Measurements from ENCODE around the gene SHANK1.
A peak's percentile ranks its signal among the peaks of the same experiment; 100 is the strongest.

SHANK1 gene

DNA sequence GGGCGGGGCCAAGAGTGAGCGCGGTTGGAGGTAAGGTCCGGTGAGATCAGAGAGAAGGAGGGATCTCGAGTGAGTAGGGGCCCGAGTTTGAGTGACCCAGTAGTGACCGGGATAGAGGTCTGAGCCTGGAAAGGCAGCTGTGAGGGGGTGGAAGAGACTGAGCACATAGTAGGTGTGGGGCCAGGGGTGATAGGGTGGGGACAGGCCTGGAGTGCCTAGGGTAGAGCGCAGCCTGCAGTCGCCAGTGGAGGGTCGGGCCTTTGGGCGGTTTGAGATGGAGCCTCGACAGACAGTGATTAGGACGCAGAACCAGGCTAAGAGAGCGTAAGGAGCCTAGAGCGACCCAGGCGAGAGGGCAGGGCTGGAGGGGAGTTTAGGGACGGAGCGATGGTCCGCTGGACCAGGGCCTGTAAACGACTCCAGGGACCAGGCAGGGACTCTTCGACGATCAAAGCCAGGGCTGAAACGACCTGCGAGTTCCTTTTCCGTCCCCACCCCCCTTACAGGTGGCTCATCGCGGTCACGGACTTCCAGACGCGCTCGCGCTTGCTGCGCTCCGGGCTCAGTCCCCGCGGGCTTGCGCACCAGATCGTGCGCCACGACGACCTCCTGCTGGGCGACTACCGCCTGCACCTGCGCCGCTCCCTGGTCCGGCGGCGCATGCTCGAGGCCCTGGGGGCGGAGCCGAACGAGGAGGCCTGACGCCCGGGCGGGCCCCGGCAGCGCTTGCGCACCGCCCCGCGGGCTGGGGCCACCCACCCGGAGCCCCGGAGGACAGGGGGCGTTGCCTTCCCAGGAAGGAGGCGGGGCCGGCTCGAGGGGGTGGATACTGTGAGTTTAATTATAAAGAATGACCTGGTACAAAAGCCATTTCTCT lies 60.9 kb downstream of the SHANK1 start:
- peak; percentile 89 for DNase-seq

DNA sequence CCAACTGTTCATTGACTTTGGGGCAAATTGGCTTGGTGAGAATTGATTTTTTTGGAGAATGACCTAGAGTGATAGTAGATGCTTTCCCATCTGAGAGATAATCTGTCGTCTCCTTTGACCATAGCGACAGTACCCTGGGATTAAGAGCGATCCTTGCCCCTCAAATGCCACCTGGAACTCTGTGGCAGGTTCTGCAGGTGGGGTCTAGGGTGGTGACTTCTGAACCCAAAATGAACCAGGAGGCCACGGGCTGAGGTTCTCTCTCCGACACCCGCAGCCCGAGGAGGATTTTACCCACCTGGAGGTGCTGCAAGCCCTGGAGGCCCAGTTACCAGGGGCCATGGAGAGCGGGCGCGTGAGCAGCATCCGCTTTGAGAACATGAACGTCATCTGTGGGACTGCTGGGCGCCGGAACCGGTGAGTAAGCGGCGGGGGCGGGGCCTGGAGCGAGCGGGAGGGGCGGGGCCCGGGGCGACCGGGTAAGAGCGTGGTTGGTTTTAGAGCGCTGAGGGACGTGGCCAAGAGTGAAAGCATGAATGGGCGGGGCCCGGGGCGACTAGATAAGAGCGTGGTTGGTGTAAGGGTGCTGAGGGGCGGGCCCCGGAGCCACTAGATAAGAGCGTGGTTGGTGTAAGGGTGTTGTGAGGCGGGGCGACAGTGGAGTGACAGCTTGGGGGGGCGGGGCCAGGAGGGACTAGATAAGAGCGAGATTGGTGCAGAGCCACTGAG lies 61.7 kb downstream of the SHANK1 start:
- peak; percentile 100 for DNase-seq

DNA sequence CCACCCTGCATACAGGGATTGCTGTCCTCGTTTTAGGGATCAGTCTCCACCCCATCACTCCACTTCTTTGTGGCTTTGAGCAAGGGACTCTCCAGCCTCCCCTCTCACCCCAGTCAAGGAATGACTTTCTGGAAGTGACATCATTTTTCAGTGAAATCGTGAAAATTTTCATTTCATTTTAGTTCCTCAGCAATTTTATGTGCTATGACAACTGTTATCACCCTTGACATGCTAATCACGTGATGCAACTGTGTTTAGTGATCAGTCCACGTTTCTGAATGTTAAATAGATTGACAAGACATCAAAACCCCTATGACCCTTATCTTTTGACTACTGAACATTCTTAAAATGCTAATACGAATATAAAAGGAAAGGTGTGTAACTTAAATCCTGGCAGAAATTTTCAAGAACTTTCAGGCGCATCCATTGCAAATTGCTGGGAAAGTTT lies 62.4 kb downstream of the SHANK1 start:
- no peak for DNase-seq

DNA sequence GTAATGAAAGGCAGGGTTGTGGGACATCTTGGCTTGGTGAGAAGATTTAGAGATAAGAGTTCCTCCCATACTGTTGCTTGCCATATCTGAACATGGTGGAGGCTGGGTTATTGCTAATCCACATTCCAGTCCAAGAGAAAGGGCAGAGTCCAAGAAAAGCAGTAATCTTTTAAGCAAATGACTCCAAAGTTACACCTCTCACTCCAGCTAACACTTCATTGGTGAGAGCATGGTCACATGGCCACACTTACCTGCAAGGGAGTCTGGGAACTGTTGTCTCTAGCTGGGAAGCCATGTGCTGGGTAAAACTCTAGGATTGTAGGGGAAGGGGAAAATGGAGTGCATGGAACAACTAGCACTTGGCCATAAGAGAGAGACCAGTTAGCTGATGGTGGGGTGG lies 64.7 kb downstream of the SHANK1 start:
- DNase-seq = no peak

DNA sequence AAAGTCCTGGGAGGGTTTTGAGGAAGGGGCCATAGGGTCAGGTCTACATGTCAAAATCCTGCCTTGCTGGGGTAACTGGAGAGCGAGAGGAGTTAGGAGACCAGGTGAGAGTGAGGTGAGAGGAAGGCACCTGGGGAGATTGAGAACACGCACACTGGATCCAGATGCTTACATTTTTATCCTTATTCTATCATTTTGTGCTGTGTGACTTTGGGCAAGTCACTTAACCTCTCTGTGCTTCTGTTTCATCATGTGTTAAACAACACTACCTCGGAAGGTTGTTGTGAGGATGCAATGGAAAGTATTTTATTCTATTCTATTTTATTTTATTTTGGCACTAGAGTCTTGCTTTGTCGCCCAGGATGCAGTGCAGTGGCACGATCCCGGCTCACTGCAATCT lies 66.9 kb downstream of the SHANK1 start:
- DNase-seq = no peak

DNA sequence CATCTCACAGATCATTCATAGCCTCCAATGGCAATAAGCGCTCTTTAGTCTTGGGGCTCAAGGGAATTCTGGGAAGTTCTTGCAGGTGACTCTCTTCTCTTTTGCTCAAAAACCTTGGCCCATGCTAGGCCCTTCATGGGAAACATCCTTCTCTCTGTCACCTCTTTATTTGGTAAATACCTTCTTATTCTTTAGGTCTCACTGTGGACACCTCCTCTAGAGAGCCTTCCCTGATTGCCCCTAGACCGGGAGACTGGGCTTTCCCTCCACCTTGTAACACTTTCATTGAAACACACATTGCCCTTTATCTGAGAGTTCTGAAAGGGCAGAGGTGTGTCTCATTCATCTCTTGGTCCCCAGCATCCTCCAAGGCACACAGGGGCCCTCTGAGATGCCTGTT lies 68.4 kb downstream of the SHANK1 start:
- no peak for DNase-seq

DNA sequence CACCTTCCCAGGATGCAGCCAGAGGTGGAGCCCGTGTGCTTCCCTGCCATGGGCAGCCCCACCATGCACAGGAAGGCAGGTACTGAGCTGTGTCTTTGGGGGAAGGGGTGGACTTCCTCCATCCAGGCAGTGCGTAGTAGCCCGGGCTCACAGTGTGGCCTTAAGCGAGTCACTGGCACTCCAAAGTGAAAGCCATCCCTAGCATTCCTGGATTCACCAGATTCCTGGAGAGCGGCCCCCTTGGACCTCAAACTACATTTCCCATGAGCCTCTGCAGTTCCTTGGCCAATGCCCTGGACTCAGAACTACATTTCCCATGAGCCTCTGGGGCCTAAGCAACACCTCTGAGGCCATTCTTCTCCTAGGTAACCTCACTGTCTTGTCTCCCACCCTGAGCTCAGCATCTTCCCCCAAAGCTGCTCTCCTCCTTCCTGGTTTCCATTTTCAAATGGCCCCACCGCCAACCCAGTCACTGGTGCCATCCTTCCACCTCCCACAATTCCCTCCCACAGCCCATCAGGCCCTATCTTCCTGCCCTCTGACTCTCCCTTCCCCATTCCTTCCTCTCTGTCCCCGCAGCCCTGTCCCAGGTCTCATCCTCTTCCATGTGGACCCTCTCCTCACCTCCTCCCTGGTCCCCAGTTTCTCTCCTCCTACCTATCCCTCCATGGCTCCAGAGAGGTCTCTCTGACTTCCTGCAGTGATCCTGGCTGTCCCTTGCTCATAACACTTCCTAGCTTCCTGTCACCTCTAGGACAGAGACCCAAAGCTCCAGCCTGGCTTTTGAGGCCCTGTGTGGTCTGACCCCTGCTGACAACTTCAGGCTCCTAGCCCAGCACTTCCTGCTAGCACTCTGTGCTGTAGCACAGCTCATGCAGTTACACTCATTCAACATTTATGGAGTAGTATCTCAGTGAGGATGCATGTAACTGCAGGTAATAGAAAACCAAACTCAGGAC lies 69.9 kb downstream of the SHANK1 start, which contains the start of gene C19orf81:
TSS of gene C19orf81 (plus strand) at position 13 of the 959 bp plus-strand sequence. CDS start at position 13, 0 bp downstream.
- DNase-seq = peak; percentile 41

DNA sequence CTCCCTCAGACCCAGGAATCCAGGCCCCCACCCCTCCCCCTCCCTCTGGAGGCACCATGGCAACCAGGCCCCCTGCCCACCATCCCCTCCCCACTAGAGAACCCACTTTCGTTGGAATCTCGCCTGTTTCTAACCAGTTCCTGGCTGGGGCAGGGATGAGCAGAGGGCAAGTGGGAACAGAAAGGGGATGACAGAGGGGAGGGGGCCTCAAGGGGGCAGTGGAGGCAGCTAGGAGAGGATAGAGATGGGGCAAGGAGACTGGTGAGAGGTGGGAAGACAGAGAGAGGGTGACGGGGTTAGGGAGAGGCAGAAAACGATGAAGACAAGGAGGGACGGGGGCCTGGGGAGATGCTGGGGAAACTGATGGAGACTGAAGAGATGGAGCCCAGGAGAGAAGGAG lies 70.9 kb downstream of the SHANK1 start:
- DNase-seq = no peak

DNA sequence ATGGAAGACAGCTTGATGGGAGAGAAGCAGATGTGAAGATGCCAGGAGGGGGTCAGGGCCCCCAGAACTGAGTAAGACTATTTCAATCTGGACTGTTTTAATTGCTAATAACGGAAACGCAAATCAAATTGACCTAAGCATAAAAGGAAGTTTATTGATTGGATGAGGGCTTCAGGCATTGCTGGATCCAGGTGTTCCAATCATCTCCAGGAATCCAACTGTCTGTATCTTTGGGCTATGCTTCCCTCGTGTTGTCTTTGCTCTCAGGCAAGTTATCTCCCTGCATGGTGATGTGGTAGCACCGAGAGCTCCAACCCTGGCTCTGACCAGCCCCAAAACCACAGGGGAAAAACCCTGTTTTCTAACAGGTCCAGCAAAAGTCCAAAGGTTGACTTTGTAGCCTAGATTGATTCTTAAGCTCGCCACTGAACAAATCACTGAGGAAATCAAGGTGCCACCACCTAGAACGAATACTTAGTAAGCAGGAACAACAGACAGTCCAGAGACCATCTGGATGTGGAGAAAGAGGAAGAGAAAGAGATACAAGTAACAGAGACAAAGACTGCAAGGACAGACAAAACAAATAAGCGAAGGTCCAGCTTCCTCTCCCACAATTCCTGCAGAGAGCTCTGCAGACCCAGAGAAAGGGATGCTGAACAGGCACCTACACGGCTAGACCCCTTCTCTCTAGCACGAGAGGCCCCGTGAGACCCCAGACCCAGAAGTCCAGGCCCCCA lies 71.6 kb downstream of the SHANK1 start:
- DNase-seq = no peak

DNA sequence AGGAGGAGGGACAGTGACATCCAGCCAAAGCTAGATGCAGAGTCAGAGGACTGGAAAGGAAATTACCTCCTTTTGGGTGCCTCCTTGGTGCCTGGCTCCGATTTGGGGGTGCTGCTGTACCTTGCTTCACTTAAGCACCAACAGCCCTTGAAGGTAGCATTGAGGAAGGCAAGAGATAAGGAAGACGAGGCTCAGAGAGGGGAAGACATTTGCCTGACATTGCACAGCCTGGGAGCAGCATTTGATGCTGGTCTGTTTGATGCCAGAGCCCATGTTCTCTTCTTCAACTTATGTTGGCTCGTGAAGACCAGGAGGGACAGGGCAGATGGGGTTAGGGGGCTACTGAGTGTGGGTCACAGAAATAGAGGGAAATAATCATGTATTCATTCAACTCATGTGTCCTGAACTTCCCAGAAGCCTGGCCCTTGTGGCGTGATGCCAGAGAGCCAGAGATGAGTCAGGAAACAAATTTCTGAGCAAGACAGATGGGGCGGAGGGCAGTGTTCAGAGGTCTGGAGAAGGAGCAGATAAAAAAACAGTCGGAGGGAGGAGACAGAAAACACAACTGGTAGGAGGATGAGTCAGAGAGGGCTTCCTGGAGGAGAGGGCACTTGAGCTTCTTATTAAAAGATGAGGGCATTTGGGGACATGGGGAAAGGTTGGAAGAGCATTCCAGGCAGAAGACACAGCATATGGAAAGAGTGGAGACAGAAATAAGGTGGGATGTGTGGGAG lies 73.4 kb downstream of the SHANK1 start:
- DNase-seq = peak; percentile 10

DNA sequence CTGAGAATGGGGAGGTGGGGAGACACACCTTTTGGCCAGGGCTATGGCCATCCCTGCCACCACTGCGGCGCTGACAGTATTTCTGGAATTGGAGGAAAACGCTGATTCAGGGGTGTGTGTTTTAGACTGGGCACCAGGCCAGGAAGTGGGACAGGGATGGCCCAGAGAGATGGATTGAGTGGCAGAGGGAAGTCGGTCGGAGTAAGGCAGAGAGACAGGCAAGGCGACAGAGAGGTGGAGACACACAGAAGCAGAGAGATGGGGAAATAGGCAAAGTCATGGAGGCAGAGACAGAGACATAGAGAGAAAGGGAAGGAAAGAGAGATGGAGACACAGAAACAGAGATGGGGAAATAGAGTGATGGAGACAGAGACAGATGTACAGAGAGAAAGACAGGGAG lies 74.5 kb downstream of the SHANK1 start:
- no peak for DNase-seq

DNA sequence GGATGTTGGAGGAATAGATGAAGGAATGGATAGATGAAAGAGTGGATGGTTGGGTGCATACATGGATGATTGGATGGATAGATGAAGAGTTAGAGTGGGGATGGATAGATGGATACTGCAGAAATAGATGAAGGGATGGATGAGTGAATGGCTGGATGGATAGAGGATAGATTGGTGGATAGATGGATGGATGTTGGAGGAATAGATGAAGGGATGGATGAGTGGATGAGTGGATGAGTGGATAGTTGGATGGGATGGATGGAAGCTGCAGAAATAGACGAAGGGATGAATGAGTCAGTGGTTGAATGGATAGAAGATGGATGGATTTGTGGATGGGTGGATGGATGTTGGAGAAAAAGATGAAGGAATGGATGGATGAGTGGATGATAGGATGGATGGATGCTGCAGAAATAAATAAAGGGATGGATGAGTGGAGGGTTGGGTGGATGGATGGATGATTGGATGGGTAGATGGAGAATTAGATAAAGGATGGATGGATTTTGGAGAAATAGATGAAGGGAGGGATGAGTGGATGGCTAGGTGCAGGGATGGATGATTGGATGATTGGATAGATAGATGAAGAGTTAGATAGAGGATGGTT lies 75.2 kb downstream of the SHANK1 start:
- DNase-seq = no peak

DNA sequence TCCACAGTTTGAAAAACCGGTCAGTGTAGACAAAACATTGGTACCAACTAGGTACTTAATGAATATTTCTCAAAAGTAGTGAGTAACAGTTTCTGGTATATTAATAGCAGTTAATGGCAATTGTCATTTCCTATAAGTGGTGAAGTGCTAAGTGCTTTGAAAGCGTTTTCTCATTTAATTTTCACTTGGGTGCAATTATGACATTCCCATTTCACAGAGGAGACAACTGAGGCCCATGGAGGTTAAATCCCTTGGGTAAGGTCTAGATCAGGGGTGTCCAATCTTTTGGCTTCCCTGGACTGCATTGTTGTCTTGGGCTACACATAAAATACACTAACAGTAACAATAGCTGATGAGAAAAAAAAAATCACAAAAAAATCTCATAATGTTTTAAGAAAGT lies 79.2 kb downstream of the SHANK1 start:
- DNase-seq = no peak

DNA sequence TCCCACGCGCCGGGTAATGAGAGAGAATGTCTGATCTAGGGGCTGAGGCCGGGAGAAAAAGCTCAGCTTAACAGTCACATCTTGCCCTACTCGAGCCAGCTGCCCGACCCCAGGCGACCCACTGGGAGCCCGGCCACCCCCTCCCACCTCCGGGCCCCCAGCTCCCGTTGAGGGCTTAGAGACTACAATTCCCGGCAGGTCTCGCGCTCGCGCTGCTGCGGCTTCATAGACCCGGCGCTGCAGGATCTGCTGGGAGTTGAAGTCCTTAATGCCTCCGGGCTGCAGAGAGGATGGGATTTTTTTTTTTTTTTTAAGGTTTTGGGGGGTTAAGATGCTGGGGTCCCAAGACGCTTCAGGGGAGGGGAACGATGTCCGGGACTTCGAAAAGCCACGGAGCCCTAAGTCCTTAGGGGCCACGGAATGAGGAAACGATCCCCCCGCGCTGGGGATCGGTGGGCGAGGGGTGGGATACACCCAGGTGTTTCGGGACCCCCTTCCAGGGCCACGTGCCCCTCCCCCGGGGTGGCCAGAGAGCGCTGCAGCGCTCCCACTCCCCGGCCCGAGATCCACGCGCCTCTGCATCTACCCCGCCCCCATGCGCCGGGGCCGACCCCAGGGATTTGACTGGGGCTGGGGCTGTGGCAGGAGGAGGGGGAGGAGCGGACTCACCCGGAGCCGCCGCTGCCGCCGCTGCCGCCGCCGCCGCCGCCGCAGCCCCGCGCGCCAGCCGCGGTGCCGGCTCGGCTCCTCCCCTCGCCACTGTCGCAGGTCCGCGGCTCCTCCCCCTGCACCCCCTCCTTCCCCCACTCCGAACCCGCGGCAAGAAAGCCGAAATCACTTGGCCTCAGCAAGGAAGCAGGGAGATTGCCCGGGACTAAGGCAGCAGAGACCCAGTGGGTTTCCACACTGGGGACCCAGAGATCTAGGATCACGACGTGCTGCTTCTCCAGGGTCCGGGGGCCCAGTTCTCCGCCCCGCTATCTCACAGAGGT lies 80.2 kb downstream of the SHANK1 start, which contains the start of gene SYT3:
TSS of gene SYT3 (minus strand) at position 761 of the 992 bp plus-strand sequence. CDS start 2,470 bp downstream, outside the sequence.
- peak; percentile 72 for DNase-seq

DNA sequence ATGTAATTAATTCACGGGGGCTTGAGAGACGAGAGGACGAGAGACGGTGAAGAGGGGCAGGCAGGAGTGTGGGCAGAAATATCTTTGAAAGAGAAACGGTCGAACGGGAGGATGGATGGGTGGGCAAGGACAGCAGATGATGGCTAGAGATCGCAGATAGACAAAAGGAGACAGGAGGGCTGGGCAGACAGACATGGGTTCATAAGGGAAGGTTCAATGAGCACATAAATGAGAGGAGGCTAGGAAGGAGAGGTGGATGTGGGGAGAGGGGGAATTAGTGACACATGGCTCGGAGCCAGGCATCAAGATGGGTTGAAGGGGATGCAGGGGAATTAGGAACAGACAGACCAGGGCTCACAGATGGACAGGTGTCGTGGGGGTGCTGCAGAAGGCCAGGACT lies 81.0 kb downstream of the SHANK1 start:
- DNase-seq = no peak

DNA sequence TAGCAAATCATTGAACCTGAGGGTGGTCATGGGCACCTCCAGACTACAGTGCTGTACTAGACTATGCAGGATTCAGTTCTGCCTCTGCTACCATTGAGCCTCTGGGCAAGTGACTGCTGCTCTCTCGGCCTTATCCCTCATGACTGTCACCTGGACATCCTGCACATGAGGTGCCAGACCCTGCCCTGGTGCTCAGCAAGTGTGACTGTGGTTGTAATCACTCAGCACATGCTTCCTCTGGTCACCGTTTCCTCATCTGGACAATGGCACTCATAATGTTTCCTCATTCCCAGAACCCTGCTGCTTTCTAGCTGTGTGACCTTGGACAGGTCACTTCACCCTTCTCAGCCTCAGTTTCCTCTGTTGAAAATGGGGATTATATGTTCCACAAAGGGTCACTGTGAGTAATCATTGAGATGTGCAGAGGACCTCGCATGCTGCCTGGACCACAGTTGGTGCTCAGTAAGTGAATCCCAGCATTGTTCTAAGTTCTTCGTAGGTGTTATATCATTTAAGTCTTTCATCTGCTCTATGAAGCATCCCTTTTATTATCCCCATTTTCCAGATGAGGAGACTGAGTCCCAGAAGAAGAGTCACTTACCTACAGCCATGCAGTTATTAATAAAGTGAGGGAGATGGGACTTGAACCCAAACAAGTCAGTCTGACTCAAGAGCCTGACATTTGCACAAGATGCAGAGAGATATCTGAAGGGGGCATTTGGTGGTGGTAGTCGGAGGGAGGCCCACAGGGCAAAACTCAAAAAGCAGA lies 83.1 kb downstream of the SHANK1 start:
- no peak for DNase-seq

DNA sequence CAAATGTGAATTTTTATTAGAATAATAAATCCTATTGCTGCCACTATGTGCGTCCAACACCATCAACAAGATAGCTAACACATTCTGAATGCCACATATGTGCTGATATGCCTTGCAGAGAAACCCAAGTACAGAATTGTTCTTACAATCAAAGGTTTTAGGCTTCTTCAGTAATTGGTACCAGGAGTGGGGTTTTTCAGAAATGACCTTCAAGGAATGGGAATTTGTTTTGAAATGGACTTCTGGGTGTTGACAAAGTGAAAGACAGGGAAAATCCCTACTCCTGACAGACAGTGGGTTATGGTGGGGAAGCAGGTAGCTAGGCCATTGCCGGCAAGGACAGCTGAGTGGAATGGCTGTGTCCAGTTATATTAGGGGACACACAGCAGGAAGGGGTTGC lies 85.6 kb downstream of the SHANK1 start:
- no peak for DNase-seq

DNA sequence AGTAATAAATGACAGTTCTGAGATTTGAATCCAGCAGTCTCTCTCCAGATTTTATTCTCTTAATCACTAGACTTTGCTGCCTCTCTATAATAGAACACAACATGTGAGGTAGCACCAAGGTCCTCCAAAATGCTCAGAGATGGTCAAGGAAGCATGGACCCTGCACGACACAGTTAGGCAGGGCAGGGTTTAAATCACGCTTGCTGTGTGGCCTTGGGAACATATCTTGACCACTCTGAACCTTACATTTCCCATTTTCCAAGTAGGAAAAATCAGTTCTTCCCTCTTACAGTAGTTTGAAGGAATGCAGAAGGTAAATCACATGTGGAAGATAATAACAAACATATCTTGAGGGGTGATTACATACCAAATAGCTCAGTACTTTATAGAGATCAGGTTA lies 86.2 kb downstream of the SHANK1 start:
- no peak for DNase-seq
